Keratinocyte (primary cell): Measurements from ENCODE around the gene NMNAT2.

Source experiments
- EZH2 ChIP-seq: IDR thresholded peaks from one replicate; pipeline ENCODE4 v1.6.1; 2012; ENCODE audit warnings: inconsistent platforms, mild to moderate bottlenecking, low read length, moderate library complexity
- TF ChIP-seq, protein P1 (sequence below), 3 experiments: IDR thresholded peaks in 1 of 3; conservative IDR thresholded peaks in 1 of 3; optimal IDR thresholded peaks in 1 of 3; 2 replicates in 2 of 3; 3 replicates in 1 of 3; pipeline versions ENCODE3 to v1.5.1; 2011; ENCODE audit warnings: low read length in 3 of 3, mild to moderate bottlenecking in 3 of 3, moderate library complexity in 2 of 3, control low read depth in 1 of 3, inconsistent platforms in 1 of 3; ENCODE audit not compliant: insufficient read depth in 2 of 3; ENCODE audit errors: extremely low read depth in 1 of 3

GRCh38 chr1:183274836-183275235 lies 143.3 kb downstream of the NMNAT2 start:
- TF ChIP-seq EZH2 = no peak
- TF ChIP-seq, protein P1, sequence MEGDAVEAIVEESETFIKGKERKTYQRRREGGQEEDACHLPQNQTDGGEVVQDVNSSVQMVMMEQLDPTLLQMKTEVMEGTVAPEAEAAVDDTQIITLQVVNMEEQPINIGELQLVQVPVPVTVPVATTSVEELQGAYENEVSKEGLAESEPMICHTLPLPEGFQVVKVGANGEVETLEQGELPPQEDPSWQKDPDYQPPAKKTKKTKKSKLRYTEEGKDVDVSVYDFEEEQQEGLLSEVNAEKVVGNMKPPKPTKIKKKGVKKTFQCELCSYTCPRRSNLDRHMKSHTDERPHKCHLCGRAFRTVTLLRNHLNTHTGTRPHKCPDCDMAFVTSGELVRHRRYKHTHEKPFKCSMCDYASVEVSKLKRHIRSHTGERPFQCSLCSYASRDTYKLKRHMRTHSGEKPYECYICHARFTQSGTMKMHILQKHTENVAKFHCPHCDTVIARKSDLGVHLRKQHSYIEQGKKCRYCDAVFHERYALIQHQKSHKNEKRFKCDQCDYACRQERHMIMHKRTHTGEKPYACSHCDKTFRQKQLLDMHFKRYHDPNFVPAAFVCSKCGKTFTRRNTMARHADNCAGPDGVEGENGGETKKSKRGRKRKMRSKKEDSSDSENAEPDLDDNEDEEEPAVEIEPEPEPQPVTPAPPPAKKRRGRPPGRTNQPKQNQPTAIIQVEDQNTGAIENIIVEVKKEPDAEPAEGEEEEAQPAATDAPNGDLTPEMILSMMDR (optimal IDR thresholded peaks at IDR 0.05 in 1 of 3, IDR thresholded peaks at IDR 0.05 in 1 of 3, conservative IDR thresholded peaks at IDR 0.05 in 1 of 3; ENCODE audit: extremely low read depth in 1 of 3, insufficient read depth in 2 of 3, low read length in 3 of 3) = no peak
